ENCODE data around the gene PGM5. TPM values are rescaled to one million over a fixed set of nuclear protein-coding genes. Genes with fewer than 3 reads are reported as not detected.

PGM5 gene
- total and polyA plus RNA-seq, 2 experiments from 2014 or later, result 0.11 to 0.46 TPM

GRCh38 chr9:68426755-68427154 is 70.3 kb downstream of the PGM5 start:
- no peaks in the 10 kb centered on the region for H3K4me1 ChIP-seq (ENCODE audit: insufficient read depth)
- no peak overlapping the region for H3K9ac ChIP-seq
- H3K79me2 ChIP-seq (ENCODE audit: insufficient read depth), result no peaks in the 10 kb centered on the region
- H3K4me3 ChIP-seq, result no peak overlapping the region
- no peaks in the 10 kb centered on the region for H3K9me2 ChIP-seq (ENCODE audit: insufficient read depth)
- no peaks in the 10 kb centered on the region for H3K9me3 ChIP-seq (ENCODE audit: low read depth)
- H3K27me3 ChIP-seq (replicated peaks; ENCODE audit: insufficient read depth), result no peaks in the 10 kb centered on the region
- no peak overlapping the region for H2AFZ ChIP-seq
- in situ Hi-C loops (cut with MboI), result no loop called here
- H3K27ac ChIP-seq, result no peak overlapping the region
- H4K20me1 ChIP-seq (ENCODE audit: insufficient read depth), result no peaks in the 10 kb centered on the region
- no peak for DNase-seq
- no peaks in the 10 kb centered on the region for H3F3A ChIP-seq (ENCODE audit: insufficient read depth)
- H3K36me3 ChIP-seq (ENCODE audit: low read depth), result no peaks in the 10 kb centered on the region
- no peak overlapping the region for H3K4me2 ChIP-seq (ENCODE audit: unreplicated experiment)
- no peak for TF ChIP-seq EZH2 (IDR thresholded peaks at IDR 0.05; ENCODE audit: insufficient read depth, poor library complexity, severe bottlenecking)
- TF ChIP-seq EZH2phosphoT487 (IDR thresholded peaks at IDR 0.05; ENCODE audit: insufficient read depth, low read depth), result no peak
- WGBS, 2 experiments (ENCODE audit: low coverage in 1 of 2, low lambda C conversion rate in 2 of 2, missing lambda C conversion rate in 2 of 2), result 58 to 61% methylated on average over 1 of the region's 1 CpG

GRCh38 chr9:68427216-68427977 is 71.0 kb downstream of the PGM5 start:
- no peaks in the 10 kb centered on the region for H3K4me1 ChIP-seq (ENCODE audit: insufficient read depth)
- no peak overlapping the region for H3K4me3 ChIP-seq
- no peaks in the 10 kb centered on the region for H3F3A ChIP-seq (ENCODE audit: insufficient read depth)
- H3K9me3 ChIP-seq (ENCODE audit: low read depth), result no peaks in the 10 kb centered on the region
- H3K4me2 ChIP-seq (ENCODE audit: unreplicated experiment), result no peak overlapping the region
- H3K27me3 ChIP-seq (replicated peaks; ENCODE audit: insufficient read depth), result no peaks in the 10 kb centered on the region
- H3K27ac ChIP-seq, result no peak overlapping the region
- no peaks in the 10 kb centered on the region for H3K79me2 ChIP-seq (ENCODE audit: insufficient read depth)
- H3K9ac ChIP-seq, result no peak overlapping the region
- no peaks in the 10 kb centered on the region for H4K20me1 ChIP-seq (ENCODE audit: insufficient read depth)
- no peak overlapping the region for H2AFZ ChIP-seq
- no peaks in the 10 kb centered on the region for H3K36me3 ChIP-seq (ENCODE audit: low read depth)
- H3K9me2 ChIP-seq (ENCODE audit: insufficient read depth), result no peaks in the 10 kb centered on the region
- in situ Hi-C loops (cut with MboI), result no loop called here
- DNase-seq, result no peak
- TF ChIP-seq EZH2 (IDR thresholded peaks at IDR 0.05; ENCODE audit: insufficient read depth, poor library complexity, severe bottlenecking) (no peak), EZH2phosphoT487 (IDR thresholded peaks at IDR 0.05; ENCODE audit: insufficient read depth, low read depth) (no peak)

GRCh38 chr9:68428481-68428880 is 72.1 kb downstream of the PGM5 start:
- TF ChIP-seq EZH2phosphoT487 (IDR thresholded peaks at IDR 0.05; ENCODE audit: insufficient read depth, low read depth) (no peak), EZH2 (IDR thresholded peaks at IDR 0.05; ENCODE audit: insufficient read depth, poor library complexity, severe bottlenecking) (no peak)

GRCh38 chr9:68429631-68430030 is 73.2 kb downstream of the PGM5 start:
- in situ Hi-C loops (cut with MboI), result no loop called here
- 59 to 61% methylated on average over 2 of the region's 2 CpGs for WGBS, 2 experiments (ENCODE audit: low coverage in 1 of 2, low lambda C conversion rate in 2 of 2, missing lambda C conversion rate in 2 of 2)

More at GRCh38 chr9:68428481-68428880, 72.1 kb downstream of the PGM5 start:
- 35 to 41% methylated on average over 2 of the region's 2 CpGs for WGBS, 2 experiments (ENCODE audit: low coverage in 1 of 2, low lambda C conversion rate in 2 of 2, missing lambda C conversion rate in 2 of 2)
- no peak for DNase-seq
- no peaks in the 10 kb centered on the region for H3K4me1 ChIP-seq (ENCODE audit: insufficient read depth)
- in situ Hi-C loops (cut with MboI), result no loop called here
- no peaks in the 10 kb centered on the region for H3K79me2 ChIP-seq (ENCODE audit: insufficient read depth)
- no peak overlapping the region for H2AFZ ChIP-seq
- H3K9ac ChIP-seq, result no peak overlapping the region
- no peaks in the 10 kb centered on the region for H3K36me3 ChIP-seq (ENCODE audit: low read depth)
- H3K27ac ChIP-seq, result no peak overlapping the region
- H3K4me3 ChIP-seq, result no peak overlapping the region
- H3K27me3 ChIP-seq (replicated peaks; ENCODE audit: insufficient read depth), result no peaks in the 10 kb centered on the region
- H3K9me2 ChIP-seq (ENCODE audit: insufficient read depth), result no peaks in the 10 kb centered on the region
- no peak overlapping the region for H3K4me2 ChIP-seq (ENCODE audit: unreplicated experiment)
- no peaks in the 10 kb centered on the region for H3F3A ChIP-seq (ENCODE audit: insufficient read depth)
- no peaks in the 10 kb centered on the region for H4K20me1 ChIP-seq (ENCODE audit: insufficient read depth)
- no peaks in the 10 kb centered on the region for H3K9me3 ChIP-seq (ENCODE audit: low read depth)

More at GRCh38 chr9:68429631-68430030, 73.2 kb downstream of the PGM5 start:
- no peaks in the 10 kb centered on the region for H3K36me3 ChIP-seq (ENCODE audit: low read depth)
- H2AFZ ChIP-seq, result no peak overlapping the region
- no peaks in the 10 kb centered on the region for H3K9me3 ChIP-seq (ENCODE audit: low read depth)
- no peaks in the 10 kb centered on the region for H3K27me3 ChIP-seq (replicated peaks; ENCODE audit: insufficient read depth)
- H3K9me2 ChIP-seq (ENCODE audit: insufficient read depth), result no peaks in the 10 kb centered on the region
- no peak overlapping the region for H3K27ac ChIP-seq
- H3K4me3 ChIP-seq, result no peak overlapping the region
- TF ChIP-seq EZH2phosphoT487 (IDR thresholded peaks at IDR 0.05; ENCODE audit: insufficient read depth, low read depth), result no peak
- H4K20me1 ChIP-seq (ENCODE audit: insufficient read depth), result no peaks in the 10 kb centered on the region
- H3F3A ChIP-seq (ENCODE audit: insufficient read depth), result no peaks in the 10 kb centered on the region
- H3K79me2 ChIP-seq (ENCODE audit: insufficient read depth), result no peaks in the 10 kb centered on the region
- no peaks in the 10 kb centered on the region for H3K4me1 ChIP-seq (ENCODE audit: insufficient read depth)
- DNase-seq, result no peak
- H3K4me2 ChIP-seq (ENCODE audit: unreplicated experiment), result no peak overlapping the region
- H3K9ac ChIP-seq, result no peak overlapping the region
